GM13976 (cell line): ENCODE data around the gene ATP13A5.

Source experiments
- DNase-seq: peaks from one replicate; pipeline ENCODE4 v3.0.0; 2012; ENCODE audit warnings: low spot score
- in situ Hi-C: fragments of 300-500 bp; cut with MboI; formaldehyde crosslinking; loops from one replicate; pipeline ENCODE4 v1.12.0; 2022; ENCODE audit warnings: low sequenced_read_pairs, mixed read lengths, inconsistent platforms; ENCODE audit not compliant: unreplicated experiment
- TF ChIP-seq, protein P1 (sequence below): IDR thresholded peaks from 2 replicates; pipeline ENCODE4 v1.5.1; 2012; ENCODE audit warnings: borderline replicate concordance, mild to moderate bottlenecking; ENCODE audit not compliant: insufficient read depth; ENCODE audit errors: extremely low read depth, missing control alignments, control extremely low read depth

ATP13A5 gene

DNA sequence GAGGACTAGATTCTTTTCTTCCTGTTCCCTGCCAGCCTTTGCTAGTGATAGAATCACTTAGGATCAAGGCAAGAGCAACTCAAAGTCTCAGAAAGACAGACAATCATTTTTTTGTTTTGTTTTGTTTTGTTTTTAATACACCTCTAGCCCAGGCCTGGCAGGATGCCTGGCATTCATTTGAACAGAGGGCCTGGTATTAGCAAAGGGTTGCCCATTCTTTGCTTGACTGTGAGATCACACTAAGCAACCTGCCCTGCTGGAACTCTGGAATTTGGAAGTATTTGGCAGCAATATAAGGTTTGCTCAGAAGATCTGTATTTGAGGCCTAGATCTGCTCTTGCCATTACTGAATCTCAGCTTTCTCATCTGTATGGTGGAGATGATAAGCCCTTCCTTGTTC, 21.8 kb upstream of the ATP13A5 start:
- TF ChIP-seq, protein P1, sequence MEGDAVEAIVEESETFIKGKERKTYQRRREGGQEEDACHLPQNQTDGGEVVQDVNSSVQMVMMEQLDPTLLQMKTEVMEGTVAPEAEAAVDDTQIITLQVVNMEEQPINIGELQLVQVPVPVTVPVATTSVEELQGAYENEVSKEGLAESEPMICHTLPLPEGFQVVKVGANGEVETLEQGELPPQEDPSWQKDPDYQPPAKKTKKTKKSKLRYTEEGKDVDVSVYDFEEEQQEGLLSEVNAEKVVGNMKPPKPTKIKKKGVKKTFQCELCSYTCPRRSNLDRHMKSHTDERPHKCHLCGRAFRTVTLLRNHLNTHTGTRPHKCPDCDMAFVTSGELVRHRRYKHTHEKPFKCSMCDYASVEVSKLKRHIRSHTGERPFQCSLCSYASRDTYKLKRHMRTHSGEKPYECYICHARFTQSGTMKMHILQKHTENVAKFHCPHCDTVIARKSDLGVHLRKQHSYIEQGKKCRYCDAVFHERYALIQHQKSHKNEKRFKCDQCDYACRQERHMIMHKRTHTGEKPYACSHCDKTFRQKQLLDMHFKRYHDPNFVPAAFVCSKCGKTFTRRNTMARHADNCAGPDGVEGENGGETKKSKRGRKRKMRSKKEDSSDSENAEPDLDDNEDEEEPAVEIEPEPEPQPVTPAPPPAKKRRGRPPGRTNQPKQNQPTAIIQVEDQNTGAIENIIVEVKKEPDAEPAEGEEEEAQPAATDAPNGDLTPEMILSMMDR: no peak
- DNase-seq: no peak
- in situ Hi-C loops: no loop called here

DNA sequence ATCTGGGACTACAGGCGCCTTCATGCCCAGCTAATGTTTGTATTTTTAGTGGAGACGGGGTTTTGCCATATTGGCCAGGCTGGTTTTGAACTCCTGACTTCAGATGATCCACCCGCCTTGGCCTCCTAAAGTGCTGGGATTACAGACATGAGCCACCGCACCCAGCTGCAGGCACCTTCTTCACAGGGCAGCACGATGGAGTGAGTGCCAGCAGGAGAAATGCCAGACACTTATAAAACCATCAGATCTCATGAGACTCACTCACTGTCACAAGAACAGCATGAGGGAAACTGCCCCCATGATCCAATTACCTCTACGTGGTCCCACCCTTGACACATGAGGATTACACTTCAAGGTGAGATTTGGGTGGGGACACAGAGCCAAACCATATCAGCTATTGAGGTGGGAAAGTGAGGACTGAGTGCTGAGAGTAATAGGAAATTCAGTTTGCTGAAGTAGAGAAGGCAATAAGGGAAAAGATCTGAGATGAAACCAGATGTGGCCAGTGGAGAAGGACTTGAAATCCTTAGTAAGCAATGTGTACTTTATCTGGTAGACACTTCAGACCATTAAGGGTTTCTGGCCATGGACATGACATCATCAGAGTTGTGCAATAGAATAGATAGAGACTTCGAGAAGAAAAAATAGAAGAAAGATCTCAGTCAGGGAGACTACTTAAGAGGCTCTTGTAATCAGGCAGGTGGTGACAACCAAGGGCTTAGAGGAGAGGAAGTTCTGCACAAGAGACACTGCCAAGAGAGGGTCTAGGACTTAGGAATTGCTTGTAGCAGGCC, 18.1 kb upstream of the ATP13A5 start:
- in situ Hi-C loops: no loop called here
- no peak for DNase-seq
- TF ChIP-seq, protein P1: no peak

DNA sequence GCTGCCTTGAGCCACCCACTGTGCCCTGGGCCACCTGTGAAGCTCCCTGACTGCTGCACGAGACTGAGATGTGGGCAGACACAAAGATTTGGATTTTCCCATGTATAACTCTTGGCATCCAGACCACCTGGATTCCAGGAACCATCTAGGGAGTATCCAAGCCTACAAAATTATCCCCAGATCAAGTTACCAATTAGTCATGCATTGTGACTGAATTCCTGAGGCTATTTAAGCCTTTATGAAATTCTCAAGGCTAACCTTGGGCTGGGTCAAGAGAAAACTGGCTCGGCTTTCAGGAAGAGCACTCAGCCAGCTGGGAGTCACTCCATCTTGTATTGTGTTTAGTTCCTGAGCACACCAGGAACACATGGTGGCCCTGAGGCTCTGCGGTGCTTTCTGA, 13.3 kb upstream of the ATP13A5 start:
- in situ Hi-C loops: no loop called here
- TF ChIP-seq, protein P1: no peak
- DNase-seq: no peak

DNA sequence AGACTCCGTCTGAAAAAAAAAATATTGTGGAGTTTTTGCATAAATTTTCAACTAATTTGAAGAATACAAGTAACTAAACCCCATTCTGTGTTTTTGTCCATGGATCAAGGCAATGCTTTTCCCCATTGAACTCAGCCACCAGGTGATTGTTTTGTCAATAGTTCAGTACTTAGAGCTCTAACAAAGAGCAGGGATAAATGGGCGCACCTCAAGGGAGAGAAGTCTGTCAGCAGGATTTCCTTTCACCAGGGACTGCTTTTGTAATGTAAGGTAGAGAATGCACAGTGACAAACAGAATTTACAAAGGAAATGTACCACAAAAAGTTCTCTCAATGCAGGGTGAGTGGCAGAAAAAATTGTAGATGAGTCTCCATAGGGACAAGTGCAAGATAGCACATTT, 10.8 kb upstream of the ATP13A5 start:
- TF ChIP-seq, protein P1: no peak
- in situ Hi-C loops: no loop called here
- DNase-seq: no peak

DNA sequence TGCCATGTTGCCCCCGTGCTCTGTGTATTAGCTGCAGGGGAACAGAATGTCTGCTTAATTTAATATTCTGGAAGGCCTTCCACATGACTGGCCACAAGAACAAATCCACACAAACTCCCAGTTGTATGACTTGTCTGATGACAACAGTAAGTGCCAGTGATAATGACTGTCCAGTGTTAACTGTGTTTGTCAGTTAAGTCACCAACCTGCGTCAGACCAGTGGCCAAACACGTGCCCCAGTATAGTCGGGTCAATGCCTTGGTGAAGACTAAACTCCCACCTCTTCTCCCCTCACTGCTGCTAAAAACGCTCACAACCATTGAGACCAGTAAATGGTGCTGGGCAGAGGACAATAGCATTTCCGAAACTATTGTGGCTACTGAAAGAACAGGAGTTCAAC, 9.8 kb upstream of the ATP13A5 start:
- in situ Hi-C loops: no loop called here
- no peak for DNase-seq
- TF ChIP-seq, protein P1: no peak

DNA sequence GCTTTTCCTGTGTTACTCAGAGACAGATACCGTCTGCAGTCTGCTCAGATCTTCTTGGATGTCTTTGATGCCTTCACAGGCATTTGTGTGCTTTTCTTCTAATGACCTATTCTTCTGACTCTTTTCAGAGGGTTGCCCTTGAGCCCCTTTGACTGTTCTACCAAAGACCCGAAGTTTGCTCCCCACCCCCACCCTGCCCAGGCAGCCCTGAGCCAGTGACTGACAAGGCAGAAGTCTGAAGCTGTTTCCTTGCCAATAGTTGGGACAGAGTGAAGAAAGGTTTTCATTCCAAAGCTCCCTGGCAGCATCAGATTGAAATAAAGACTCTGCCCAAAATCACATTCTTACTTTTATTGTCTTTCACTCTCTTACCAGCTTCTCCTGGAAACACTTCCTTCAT, 9.0 kb upstream of the ATP13A5 start:
- DNase-seq: no peak
- in situ Hi-C loops: no loop called here
- TF ChIP-seq, protein P1: no peak
